H1 (cell line): ENCODE results near the gene ITGB4. TPM values are rescaled to one million over a fixed set of nuclear protein-coding genes. Genes with fewer than 3 reads are reported as not detected.

ENCODE experiments used
- CTCF ChIA-PET: fragments of 300-600 bp; sonication (Branson Sonifier 250); formaldehyde crosslinking; loops from one replicate; lab custom pipeline; 2021; ENCODE audit not compliant: partially characterized antibody; lab: Charles Lee
- POLR2A ChIA-PET: fragments of 300-600 bp; sonication (Branson Sonifier 250); formaldehyde crosslinking; loops from one replicate; lab custom pipeline; 2021; ENCODE audit warnings: inconsistent platforms; ENCODE audit not compliant: partially characterized antibody; lab: Charles Lee
- DNase-seq, 2 experiments: peaks; one replicate each; pipeline versions ENCODE4 v3.0.0 to v3.0.0-alpha.2; 2010 to 2022; ENCODE audit warnings: low spot score in 2 of 2, low read depth in 1 of 2, mixed read lengths in 1 of 2
- FAIRE-seq: peaks from 2 replicates; lab custom pipeline; 2011; peaks lifted over from hg19 to GRCh38; lab: Jason Lieb, UNC
- H2AFZ ChIP-seq: 2 replicates; pipeline ENCODE4 v1.8.1; 2012; ENCODE audit warnings: low read length, inconsistent platforms
- H2AK5ac ChIP-seq: 2 replicates; pipeline ENCODE4 v1.6.1; 2013; ENCODE audit warnings: low read depth, low read length
- H2BK120ac ChIP-seq: replicated peaks from 2 replicates; pipeline ENCODE3; 2013; ENCODE audit warnings: low read depth, low read length, inconsistent platforms
- H2BK12ac ChIP-seq: 2 replicates; pipeline ENCODE4 v1.6.1; 2013; ENCODE audit warnings: low read depth, low read length
- H2BK15ac ChIP-seq: 2 replicates; pipeline ENCODE4 v1.6.1; 2013; ENCODE audit warnings: low read length
- H2BK20ac ChIP-seq: 2 replicates; pipeline ENCODE4 v1.6.1; 2013; ENCODE audit warnings: low read length
- H2BK5ac ChIP-seq: 2 replicates; pipeline ENCODE4 v1.6.1; 2013; ENCODE audit warnings: low read depth, low read length
- H3K14ac ChIP-seq: 2 replicates; pipeline ENCODE4 v1.6.1; 2013; ENCODE audit warnings: inconsistent platforms; ENCODE audit not compliant: insufficient read length
- H3K18ac ChIP-seq: 2 replicates; pipeline ENCODE4 v1.6.1; 2013; ENCODE audit warnings: low read length; ENCODE audit errors: extremely low read depth
- H3K23ac ChIP-seq: 2 replicates; pipeline ENCODE4 v1.6.1; 2013; ENCODE audit warnings: inconsistent platforms; ENCODE audit not compliant: insufficient read length
- H3K23me2 ChIP-seq: 2 replicates; pipeline ENCODE4 v1.6.1; 2013; ENCODE audit warnings: low read depth, low read length
- H3K27ac ChIP-seq: 2 replicates; pipeline ENCODE4 v1.6.1; 2011; ENCODE audit warnings: low read depth, low read length, inconsistent platforms
- H3K27me3 ChIP-seq, 4 experiments: replicated peaks in 1 of 4; 1 replicate in 1 of 4; 2 replicates in 3 of 4; pipeline versions ENCODE4 v1.6.1 to v1.8.1; 2011 to 2013; ENCODE audit warnings: low read length in 3 of 4, mild to moderate bottlenecking in 3 of 4, inconsistent platforms in 2 of 4, mixed read lengths in 2 of 4, moderate library complexity in 1 of 4; ENCODE audit not compliant: control insufficient read depth in 3 of 4, insufficient read depth in 3 of 4; ENCODE audit errors: extremely low read depth in 1 of 4
- H3K36me3 ChIP-seq, 4 experiments: 2 replicates each; pipeline versions ENCODE4 v1.6.1 to v1.8.1; 2011 to 2013; ENCODE audit warnings: mild to moderate bottlenecking in 4 of 4, low read length in 3 of 4, moderate library complexity in 2 of 4, control low read depth in 1 of 4, inconsistent platforms in 1 of 4; ENCODE audit not compliant: insufficient read depth in 4 of 4, control insufficient read depth in 2 of 4
- H3K4ac ChIP-seq: replicated peaks from 2 replicates; pipeline ENCODE3; 2013; ENCODE audit warnings: low read length, low read depth, mixed read lengths, inconsistent platforms; ENCODE audit not compliant: insufficient read length
- H3K4me1 ChIP-seq, 4 experiments: replicated peaks in 1 of 4; 1 replicate in 1 of 4; 2 replicates in 3 of 4; pipeline versions ENCODE4 v1.6.1 to v1.8.1; 2011 to 2013; ENCODE audit warnings: low read length in 3 of 4, inconsistent platforms in 2 of 4, mixed read lengths in 1 of 4; ENCODE audit not compliant: insufficient read depth in 4 of 4, control insufficient read depth in 3 of 4
- H3K4me2 ChIP-seq, 2 experiments: 2 replicates each; pipeline versions ENCODE4 v1.6.1 to v1.8.1; 2011 to 2013; ENCODE audit warnings: low read depth in 2 of 2, low read length in 2 of 2, control low read depth in 1 of 2, inconsistent platforms in 1 of 2, mild to moderate bottlenecking in 1 of 2; ENCODE audit not compliant: insufficient read depth in 1 of 2
- H3K4me3 ChIP-seq, 4 experiments: fragments of 200-600, 300-600 bp in 1 of 4; sonication (generic), shearing (Covaris generic), sonication (Bioruptor Twin) in 1 of 4; 2 replicates each; pipeline versions ENCODE4 v1.5.1 to v1.8.1; 2011 to 2016; ENCODE audit warnings: low read length in 4 of 4, low read depth in 3 of 4, control low read depth in 2 of 4, inconsistent platforms in 2 of 4, mild to moderate bottlenecking in 2 of 4, mixed read lengths in 1 of 4, moderate library complexity in 1 of 4; ENCODE audit not compliant: insufficient read depth in 2 of 4; ENCODE audit errors: extremely low read depth in 1 of 4
- H3K56ac ChIP-seq: replicated peaks from 2 replicates; pipeline ENCODE3; 2013; ENCODE audit warnings: low read depth, mild to moderate bottlenecking, mixed read lengths, low read length, inconsistent platforms; ENCODE audit not compliant: insufficient read length
- H3K79me1 ChIP-seq: 2 replicates; pipeline ENCODE4 v1.6.1; 2013; ENCODE audit warnings: low read depth, low read length, control low read depth
- H3K79me2 ChIP-seq, 2 experiments: 2 replicates each; pipeline versions ENCODE4 v1.6.1 to v1.8.1; 2012 to 2013; ENCODE audit warnings: low read length in 2 of 2, mild to moderate bottlenecking in 2 of 2, inconsistent platforms in 1 of 2; ENCODE audit not compliant: insufficient read depth in 2 of 2, control insufficient read depth in 1 of 2
- H3K9ac ChIP-seq, 4 experiments: replicated peaks in 1 of 4; 1 replicate in 1 of 4; 2 replicates in 3 of 4; pipeline versions ENCODE4 v1.6.1 to v1.8.1; 2011 to 2013; ENCODE audit warnings: low read depth in 3 of 4, low read length in 3 of 4, control low read depth in 2 of 4, mild to moderate bottlenecking in 2 of 4, moderate library complexity in 2 of 4, inconsistent platforms in 1 of 4; ENCODE audit errors: extremely low read depth in 1 of 4
- H3K9me3 ChIP-seq, 2 experiments: 2 replicates each; pipeline versions ENCODE4 v1.6.1 to v1.8.1; 2012 to 2013; ENCODE audit warnings: mild to moderate bottlenecking in 2 of 2, moderate library complexity in 2 of 2, control low read depth in 1 of 2, inconsistent platforms in 1 of 2, low read depth in 1 of 2, low read length in 1 of 2, mixed read lengths in 1 of 2; ENCODE audit not compliant: insufficient read depth in 2 of 2
- H4K20me1 ChIP-seq, 2 experiments: replicated peaks in 1 of 2; 2 replicates each; pipeline versions ENCODE3 to v1.8.1; 2011 to 2013; ENCODE audit warnings: inconsistent platforms in 2 of 2, low read length in 2 of 2, mild to moderate bottlenecking in 1 of 2; ENCODE audit not compliant: insufficient read depth in 2 of 2, control insufficient read depth in 1 of 2
- H4K5ac ChIP-seq: 2 replicates; pipeline ENCODE4 v1.6.1; 2013; ENCODE audit warnings: low read length, low read depth, mixed read lengths, inconsistent platforms; ENCODE audit not compliant: insufficient read length
- H4K8ac ChIP-seq: 2 replicates; pipeline ENCODE4 v1.8.0; 2013; ENCODE audit warnings: mild to moderate bottlenecking, moderate library complexity, low read length, inconsistent platforms; ENCODE audit not compliant: insufficient read depth; ENCODE audit errors: extremely low read depth
- H4K91ac ChIP-seq: replicated peaks from 2 replicates; pipeline ENCODE3; 2013; ENCODE audit warnings: low read length, mixed read lengths, inconsistent platforms; ENCODE audit not compliant: insufficient read length
- CBX8 ChIP-seq: fragments of 300-800, 300-1000 bp; sonication (generic); IDR thresholded peaks from 2 replicates; pipeline ENCODE4 v1.7.1; 2016; ENCODE audit warnings: low read depth, low read length, borderline replicate concordance
- CHD1 ChIP-seq: IDR thresholded peaks from 2 replicates; pipeline ENCODE4 v1.6.1; 2012; ENCODE audit warnings: low read depth, low read length, improper control_type of control experiment
- PHF8 ChIP-seq: fragments of 200-600 bp; sonication (generic); conservative IDR thresholded peaks from 2 replicates; pipeline ENCODE4 v1.7.1; 2012; ENCODE audit warnings: low read depth, mild to moderate bottlenecking, inconsistent platforms, low read length, moderate library complexity
- SAP30 ChIP-seq: fragments of 300-600 bp; sonication (generic); IDR thresholded peaks from 2 replicates; pipeline ENCODE4 v1.7.1; 2012; ENCODE audit warnings: low read length, moderate library complexity, mild to moderate bottlenecking, inconsistent platforms; ENCODE audit not compliant: insufficient read depth, insufficient replicate concordance
- WGBS, 2 experiments: shearing (Covaris generic) in 1 of 2; methylation state at CpG; one replicate each; pipeline versions ENCODE4 v1.1.6 to v1.1.7; 2013 to 2015; ENCODE audit warnings: low lambda C conversion rate in 2 of 2, mixed read lengths in 2 of 2, inconsistent platforms in 1 of 2, low coverage in 1 of 2, missing lambda C conversion rate in 1 of 2; ENCODE audit not compliant: insufficient replicate concordance in 2 of 2, insufficient coverage in 1 of 2, insufficient read length in 1 of 2; ENCODE audit errors: extremely low coverage in 1 of 2, missing lambda C conversion rate in 1 of 2; 5-methylcytosine and 5-hydroxymethylcytosine counted together
- polyA plus RNA-seq, 7 experiments: library from polyadenylated mRNA; depleted of rRNA in 3 of 7; stranded (reverse) in 5 of 7; unstranded in 2 of 7; fragments of >200 nt in 5 of 7; fragments of 200-250 nt in 2 of 7; gene quantifications; 1 replicate in 5 of 7; 2 replicates in 1 of 7; 4 replicates in 1 of 7; pipeline versions ENCODE4 v1.2.1 to v1.2.3, GENCODE V29; 2011 to 2013; ENCODE audit warnings: missing spikeins in 2 of 7, mixed read lengths in 2 of 7
- total RNA-seq: library from RNA; stranded (reverse); fragmentation: NEBNext Ultra II Directional; extraction: Animal tissue kit (Norgen Biotek cat#: 25700); gene quantifications from 2 replicates; pipeline ENCODE4 v1.2.1, GENCODE V29; 2021

ITGB4 gene
- total and polyA plus RNA-seq, 2 of the 8 experiments (the other 6 are each of a cell fraction or from before 2014, with no cell fraction given), result 5.2 to 5.6 TPM

- H3K4me3 ChIP-seq, result no peak overlapping the region
- H3K27ac ChIP-seq, result no peak overlapping the region
- no peaks in the 10 kb centered on the region for H3K23me2 ChIP-seq
- H4K20me1 ChIP-seq, result peaks cover 6 to 14% of the 10 kb centered on the region in 2 experiments
- no peak overlapping the region for H3K14ac ChIP-seq
- peaks cover 0 to 31% of the 10 kb centered on the region in 2 experiments; a peak in 2 of 4 replicates for H3K79me2 ChIP-seq
- POLR2A ChIA-PET, result interaction anchor here (0.7 to 1.5 kb wide), 4 partner anchors 11 to 36 kb away, joined by 3 to 6 read pairs (median 4); no protein-coding TSS in a partner anchor
- H2BK20ac ChIP-seq, result no peak overlapping the region
- H3K4ac ChIP-seq, result no peak overlapping the region
- H2BK12ac ChIP-seq, result no peak overlapping the region
- no peak overlapping the region for H3K56ac ChIP-seq
- H3K9ac ChIP-seq, result no peak overlapping the region
- no peak overlapping the region for H2AFZ ChIP-seq
- peaks cover 3 to 21% (median 7%) of the 10 kb centered on the region in 4 experiments for H3K4me1 ChIP-seq
- H4K5ac ChIP-seq, result no peak overlapping the region
- no peak overlapping the region; a peak in 1 of 4 replicates for H3K4me2 ChIP-seq
- CTCF ChIA-PET, result interaction anchor here (0.6 to 6.8 kb wide), 10 partner anchors 8 to 170 kb away, joined by 3 to 48 read pairs (median 4); no protein-coding TSS in a partner anchor
- no peak overlapping the region for H2BK15ac ChIP-seq
- H3K18ac ChIP-seq, result no peak overlapping the region
- H3K23ac ChIP-seq, result no peak overlapping the region
- no peak for FAIRE-seq
- no peaks in the 10 kb centered on the region for H3K27me3 ChIP-seq
- WGBS, 2 experiments, result 81% methylated on average over 14 of the region's 14 CpGs; no CpG with 5 or more reads in 1 of the 2 experiments
- peaks cover 2 to 9% (median 5%) of the 10 kb centered on the region in 4 experiments; a peak in 5 of 8 replicates for H3K36me3 ChIP-seq
- DNase-seq, result no peak
- peaks cover 10% of the 10 kb centered on the region for H3K79me1 ChIP-seq
- H4K8ac ChIP-seq, result no peak overlapping the region
- H4K91ac ChIP-seq, result no peak overlapping the region
- H2BK120ac ChIP-seq, result no peak overlapping the region
- no peak overlapping the region for H2BK5ac ChIP-seq
- TF ChIP-seq SAP30 (no peak), CHD1 (no peak), CBX8 (no peak), PHF8 (no peak)
- no peak overlapping the region for H2AK5ac ChIP-seq
- H3K9me3 ChIP-seq, result no peaks in the 10 kb centered on the region
Observed at GRCh38 chr17:75694536-75694935, 26.7 kb upstream of the ITGB4 start.
